Choroid plexus epithelial cell (primary cell): ENCODE results near the gene LILRB1.

Experiments used
- DNase-seq: peaks from one replicate; pipeline ENCODE4 v3.0.0-alpha.2; 2010; ENCODE audit warnings: low read depth
- H3K4me3 ChIP-seq: 2 replicates; pipeline ENCODE4 v1.5.1; 2011; ENCODE audit warnings: low read depth, mild to moderate bottlenecking, control low read depth, low read length, moderate library complexity
- CTCF ChIP-seq: conservative IDR thresholded peaks from 2 replicates; pipeline ENCODE4 v1.5.1; 2011; ENCODE audit warnings: low read depth, mild to moderate bottlenecking, control low read depth, inconsistent platforms, low read length, moderate library complexity

LILRB1 gene

GRCh38 chr19:54660964-54661363, 30.7 kb downstream of the LILRB1 start:
- no peak overlapping the region for H3K4me3 ChIP-seq
- TF ChIP-seq CTCF = no peak
- DNase-seq = no peak

DNA sequence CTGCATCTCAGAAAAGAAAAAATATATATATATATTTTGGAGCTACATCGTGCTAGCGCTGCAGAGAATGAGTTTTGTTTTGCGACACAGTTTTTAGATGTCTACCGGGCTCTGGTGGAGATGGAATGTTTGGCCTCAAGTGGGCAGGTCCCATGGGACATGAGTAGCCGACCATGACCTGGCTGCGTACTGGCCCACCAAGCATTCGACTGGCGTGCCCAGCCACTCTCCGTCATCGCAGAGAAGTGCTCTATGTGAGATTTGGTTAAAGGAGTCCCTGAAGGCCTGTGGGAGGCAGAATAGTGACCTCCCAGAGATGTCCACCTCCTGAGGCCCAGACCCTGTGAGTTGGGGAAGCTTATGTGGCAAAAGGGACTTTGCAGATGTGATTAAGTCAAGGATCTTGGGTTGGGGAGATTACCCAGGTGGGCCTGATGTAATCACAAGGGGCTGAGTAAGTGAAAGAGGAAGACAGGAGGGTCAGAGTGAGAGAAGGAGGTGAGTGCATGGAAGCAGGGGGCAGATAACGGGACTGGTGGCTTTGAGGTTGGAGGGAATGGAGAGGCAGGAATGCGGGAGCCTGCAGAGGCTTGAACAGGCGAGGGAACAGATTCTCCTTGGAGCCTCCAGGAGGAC, 31.7 kb downstream of the LILRB1 start:
- no peak overlapping the region for H3K4me3 ChIP-seq
- DNase-seq = no peak
- no peak for TF ChIP-seq CTCF

DNA sequence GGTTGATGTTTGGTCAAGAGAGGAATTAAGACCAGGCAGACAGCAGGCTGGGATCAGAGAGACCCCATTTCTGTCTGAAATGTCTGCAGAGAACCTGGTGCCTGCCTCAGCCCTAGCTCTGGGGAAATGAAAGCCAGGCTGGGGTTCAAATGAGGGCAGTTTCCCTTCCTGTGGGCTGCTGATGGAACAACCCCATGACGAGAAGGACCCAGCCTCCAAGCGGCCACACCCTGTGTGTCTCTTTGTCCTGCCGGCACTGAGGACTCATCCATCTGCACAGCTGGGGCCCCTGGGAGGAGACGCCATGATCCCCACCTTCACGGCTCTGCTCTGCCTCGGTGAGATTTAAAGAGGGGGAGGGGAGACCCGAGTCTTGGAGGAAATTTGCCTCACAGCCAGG, 32.4 kb downstream of the LILRB1 start, which contains the start of gene LILRB4:
LILRB4 (plus strand) TSS at position 256 of the 400 bp plus-strand sequence; CDS start at position 305, 49 bp downstream.
- no peak within 1 kb of the TSS for H3K4me3 ChIP-seq
- no peak for TF ChIP-seq CTCF
- no peak for DNase-seq

- TF ChIP-seq CTCF = no peak
- DNase-seq = no peak
- no peak overlapping the region for H3K4me3 ChIP-seq
Measured at GRCh38 chr19:54665530-54665929, 35.2 kb downstream of the LILRB1 start.

GRCh38 chr19:54667217-54667616, 36.9 kb downstream of the LILRB1 start:
- no peak for DNase-seq
- no peak overlapping the region for H3K4me3 ChIP-seq
- TF ChIP-seq CTCF = no peak

DNA sequence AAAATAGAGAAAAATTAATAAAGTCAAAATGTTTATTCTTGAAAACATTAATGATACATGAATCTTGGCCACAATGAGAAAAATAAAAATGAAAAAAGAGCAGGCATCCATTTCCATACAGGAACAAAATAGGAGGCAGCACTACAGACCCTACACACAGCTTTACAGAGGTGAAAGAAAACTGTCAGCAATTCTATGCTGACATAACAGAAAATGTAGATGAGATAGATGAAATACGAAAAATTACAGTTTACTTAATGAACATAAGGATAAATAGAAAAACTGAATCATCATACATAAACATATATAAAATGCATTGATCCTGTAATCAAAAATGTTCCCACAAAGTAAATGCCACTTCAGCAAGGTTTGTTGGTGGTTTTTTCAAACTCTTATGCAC, 38.1 kb downstream of the LILRB1 start:
- H3K4me3 ChIP-seq = no peak overlapping the region
- no peak for DNase-seq
- TF ChIP-seq CTCF = no peak
